ENCODE results near the gene PITX1. TPM values are rescaled to one million over a fixed set of nuclear protein-coding genes. Genes with fewer than 3 reads are reported as not detected.

The PITX1 gene
- polyA plus RNA-seq, 3 donors from 2014 or later, result not detected

DNA sequence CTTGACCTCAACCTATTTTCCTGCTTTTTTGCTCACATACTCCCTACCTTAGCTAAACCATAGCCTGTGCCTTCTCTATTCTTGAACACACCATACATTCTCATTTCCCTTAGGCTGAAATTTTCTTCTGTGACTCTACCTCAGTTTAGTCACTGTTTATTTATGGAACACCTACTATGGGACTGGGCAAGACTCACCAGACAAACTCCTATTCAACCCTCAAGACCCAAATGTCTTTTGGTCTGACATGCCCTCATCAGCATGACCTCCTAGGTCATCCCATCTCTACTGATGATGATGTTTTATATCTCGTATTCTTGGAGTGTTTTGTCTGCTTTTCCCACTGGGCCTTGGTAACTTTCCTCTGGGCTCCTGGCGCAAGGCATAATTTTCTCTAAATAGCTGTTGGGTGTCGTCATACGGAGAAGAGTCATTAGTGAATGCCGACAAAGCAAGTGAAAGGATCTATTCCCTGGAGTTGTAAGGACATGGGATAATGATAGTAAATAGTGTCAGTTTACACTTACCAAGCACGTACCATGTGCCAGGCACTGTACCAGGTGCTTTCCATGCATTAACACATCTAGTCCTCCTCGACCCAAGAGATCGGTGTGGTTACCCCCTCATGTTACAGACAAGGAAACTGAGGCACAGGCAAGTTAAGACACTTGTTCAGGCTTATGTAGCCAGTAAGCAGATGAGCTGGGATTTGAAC, 22.4 kb upstream of the PITX1 start:
- Mint-ChIP-seq H3K9me3 (no peaks in the 10 kb centered on the region), H3K4me3 (no peak overlapping the region), H3K4me1 (no peaks in the 10 kb centered on the region), H3K27me3 (ENCODE audit: low read depth in 3 of 3) (peaks cover 0 to 8% (median 4%) of the 10 kb centered on the region in 3 donors), H3K27ac (no peak overlapping the region), H3K36me3 (no peaks in the 10 kb centered on the region)
- no peak for DNase-seq

DNA sequence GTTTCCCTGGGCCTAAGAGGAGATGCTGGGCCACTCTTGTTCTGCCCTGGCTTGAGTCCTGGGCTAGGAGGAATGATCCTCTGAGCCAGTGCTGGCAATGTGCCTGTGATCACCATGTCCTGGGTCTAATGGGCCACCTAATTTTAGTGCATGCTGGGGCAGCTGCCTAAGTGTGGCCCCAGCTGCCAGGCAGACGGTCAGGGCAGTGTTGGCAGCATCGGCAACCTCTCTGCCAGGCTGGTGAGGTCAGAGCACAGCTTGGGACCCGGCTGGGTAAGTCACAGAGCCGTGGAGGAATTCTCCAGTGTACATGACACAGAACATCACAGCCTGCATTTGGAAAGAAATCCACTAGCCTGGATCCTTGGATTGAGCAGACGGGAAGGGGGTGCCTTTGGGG, 21.4 kb upstream of the PITX1 start:
- Mint-ChIP-seq H3K27me3 (ENCODE audit: low read depth in 3 of 3) (peaks cover 2 to 12% (median 6%) of the 10 kb centered on the region in 3 donors), H3K4me3 (no peak overlapping the region), H3K27ac (no peak overlapping the region), H3K4me1 (no peaks in the 10 kb centered on the region), H3K9me3 (peaks cover 0 to 1% (median 0%) of the 10 kb centered on the region in 6 donors), H3K36me3 (no peaks in the 10 kb centered on the region)
- no peak for DNase-seq

DNA sequence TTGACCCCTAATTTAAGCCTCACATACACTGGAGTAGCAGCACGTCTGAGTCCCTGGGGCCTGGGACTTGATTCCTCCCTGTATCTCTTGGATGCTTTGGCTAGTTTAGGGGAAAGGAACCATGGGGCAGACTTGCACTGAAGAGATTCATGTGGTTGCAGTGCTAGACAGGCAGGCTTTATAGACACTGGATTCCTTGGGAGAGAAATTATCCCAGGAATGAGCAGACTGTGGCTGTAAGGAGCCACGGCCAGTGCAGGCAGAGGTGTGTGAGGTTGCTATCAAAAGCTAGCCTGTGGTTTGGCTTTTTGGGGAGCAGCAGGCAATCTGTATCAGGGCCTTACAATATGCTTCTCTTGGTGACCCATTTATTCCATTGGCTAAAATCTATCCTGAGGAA, 20.5 kb upstream of the PITX1 start:
- Mint-ChIP-seq H3K27me3 (ENCODE audit: low read depth in 3 of 3) (peaks cover 2 to 13% (median 12%) of the 10 kb centered on the region in 3 donors), H3K9me3 (peaks cover 0 to 1% (median 0%) of the 10 kb centered on the region in 6 donors), H3K4me3 (no peak overlapping the region), H3K36me3 (no peaks in the 10 kb centered on the region), H3K27ac (no peak overlapping the region), H3K4me1 (no peaks in the 10 kb centered on the region)
- DNase-seq, result no peak

DNA sequence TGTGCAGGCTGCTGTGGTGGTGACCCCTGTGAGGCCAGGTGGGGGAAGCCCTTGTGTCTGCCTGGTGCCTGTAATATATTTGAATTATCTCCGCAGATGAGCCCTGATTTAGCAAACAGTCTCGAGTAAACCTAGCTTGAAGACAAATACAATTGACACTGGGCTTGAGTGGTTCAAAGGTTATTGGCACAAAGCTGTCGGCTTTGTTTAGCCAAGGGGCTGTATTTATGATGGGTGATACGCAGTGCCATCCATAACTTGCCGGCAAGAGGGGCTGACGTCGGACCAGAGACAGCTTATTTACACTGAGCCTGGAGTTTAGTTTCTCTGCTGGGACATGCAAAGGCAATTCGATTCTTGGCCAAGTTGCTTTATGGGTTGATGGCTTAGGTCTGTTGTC, 20.0 kb upstream of the PITX1 start:
- no peaks in the 10 kb centered on the region for H3K4me1 Mint-ChIP-seq
- H3K27me3 Mint-ChIP-seq (ENCODE audit: low read depth in 3 of 3), result peaks cover 2 to 14% (median 13%) of the 10 kb centered on the region in 3 donors
- H3K4me3 Mint-ChIP-seq, result no peak overlapping the region
- H3K27ac Mint-ChIP-seq, result no peak overlapping the region
- H3K36me3 Mint-ChIP-seq, result no peaks in the 10 kb centered on the region
- no peak for DNase-seq
- peaks cover 0 to 1% (median 0%) of the 10 kb centered on the region in 6 donors for H3K9me3 Mint-ChIP-seq

DNA sequence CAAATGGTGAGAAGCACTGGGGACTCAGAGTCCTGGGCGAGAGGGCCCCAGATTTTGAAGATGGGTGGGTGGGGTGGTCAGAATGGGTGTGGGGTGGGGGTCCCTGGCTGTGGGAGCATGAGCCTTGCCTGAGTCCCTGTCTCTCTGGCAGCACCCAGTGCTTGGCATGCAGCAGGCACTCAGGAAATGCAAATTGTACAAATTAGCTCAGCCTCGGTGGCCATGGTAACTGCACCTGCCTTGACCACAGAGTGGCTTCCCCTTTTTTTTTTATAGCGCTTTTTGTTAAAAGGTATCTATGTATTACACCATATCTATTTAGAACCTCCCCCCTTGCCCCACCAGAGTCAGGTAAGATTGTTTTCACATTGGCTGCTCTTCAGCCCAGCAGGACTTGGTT, 19.2 kb upstream of the PITX1 start:
- Mint-ChIP-seq H3K4me1 (no peaks in the 10 kb centered on the region), H3K4me3 (no peak overlapping the region), H3K27ac (no peak overlapping the region), H3K36me3 (no peaks in the 10 kb centered on the region), H3K27me3 (ENCODE audit: low read depth in 3 of 3) (peaks cover 6 to 14% (median 13%) of the 10 kb centered on the region in 3 donors), H3K9me3 (peaks cover 0 to 1% (median 0%) of the 10 kb centered on the region in 6 donors)
- DNase-seq, result no peak

DNA sequence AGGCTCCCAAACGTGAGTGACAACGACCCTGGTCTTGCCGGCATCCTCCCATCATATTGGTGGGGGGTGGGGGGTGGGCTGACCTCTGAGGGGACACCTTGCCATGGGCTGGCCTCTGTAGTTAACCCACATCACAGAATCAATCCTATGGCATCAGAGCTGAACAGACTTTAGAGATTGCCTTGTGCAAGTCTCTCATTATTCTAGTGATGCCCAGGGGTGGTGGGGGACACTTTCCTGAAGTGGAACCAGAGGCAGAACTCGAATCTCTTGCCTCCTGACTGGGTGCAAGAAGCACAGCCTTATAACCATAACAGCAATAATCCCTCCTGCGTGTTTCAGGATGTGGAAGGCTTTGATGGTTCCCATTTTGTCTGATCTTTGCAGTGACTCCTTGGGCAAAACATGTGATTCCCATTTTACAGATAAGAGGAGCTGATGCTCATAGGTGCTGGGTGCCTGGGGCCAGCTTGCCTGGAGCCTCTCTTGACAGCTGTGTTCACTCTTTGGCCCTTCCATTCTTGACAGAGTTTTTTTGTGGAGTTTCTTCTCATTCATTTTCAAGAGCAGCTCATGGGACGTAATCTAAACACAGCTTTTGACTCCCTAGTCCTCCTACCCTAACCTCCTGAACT, 18.6 kb upstream of the PITX1 start:
- Mint-ChIP-seq H3K9me3 (peaks cover 0 to 1% (median 0%) of the 10 kb centered on the region in 6 donors), H3K4me3 (no peak overlapping the region), H3K27ac (no peak overlapping the region), H3K4me1 (no peaks in the 10 kb centered on the region), H3K36me3 (no peaks in the 10 kb centered on the region), H3K27me3 (ENCODE audit: low read depth in 3 of 3) (peaks cover 8 to 18% (median 13%) of the 10 kb centered on the region in 3 donors)
- no peak for DNase-seq

DNA sequence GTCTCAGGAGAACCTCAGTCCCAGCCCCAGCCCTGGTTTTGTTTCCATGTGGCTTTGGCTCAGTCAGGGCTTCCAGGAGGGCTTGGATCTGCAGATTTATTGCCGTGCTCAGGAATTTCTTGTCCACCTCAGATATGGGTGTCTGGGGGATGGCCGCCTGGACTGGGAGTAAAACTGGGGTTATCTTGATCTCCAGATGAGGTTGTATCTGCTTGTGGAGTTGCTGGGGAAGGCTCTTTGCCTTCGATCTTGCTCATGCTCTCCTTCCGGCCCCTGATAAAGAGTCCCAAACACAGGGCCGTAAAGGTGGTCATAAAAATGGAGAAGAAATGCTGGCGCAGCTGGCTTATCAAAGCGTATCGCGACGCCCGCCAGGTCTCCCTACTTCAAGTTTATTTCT, 17.8 kb upstream of the PITX1 start:
- Mint-ChIP-seq H3K27ac (no peak overlapping the region), H3K9me3 (peaks cover 0 to 1% (median 0%) of the 10 kb centered on the region in 6 donors), H3K27me3 (ENCODE audit: low read depth in 3 of 3) (peaks cover 8 to 17% (median 13%) of the 10 kb centered on the region in 3 donors), H3K4me1 (no peaks in the 10 kb centered on the region), H3K4me3 (no peak overlapping the region), H3K36me3 (no peaks in the 10 kb centered on the region)
- DNase-seq, result no peak

DNA sequence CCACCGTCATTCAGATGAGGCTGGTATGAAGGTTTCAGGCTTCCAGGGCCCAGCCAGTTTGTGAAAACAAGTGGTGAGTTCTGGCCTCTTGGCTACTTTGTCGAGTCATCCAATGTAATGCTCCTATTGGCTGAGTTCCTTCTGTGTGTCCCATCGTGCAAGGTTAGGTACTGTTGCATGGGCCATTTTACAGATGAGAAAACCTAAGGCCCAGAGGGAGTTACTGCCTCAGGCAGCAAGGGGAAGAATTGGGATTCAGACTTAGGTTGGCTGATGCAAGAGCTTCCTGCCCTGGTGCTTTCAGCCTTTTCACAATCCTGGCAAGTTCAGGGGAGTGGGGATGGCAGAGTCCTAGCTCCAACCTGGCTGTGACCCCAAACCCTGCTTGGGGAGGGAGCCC, 17.4 kb upstream of the PITX1 start:
- Mint-ChIP-seq H3K9me3 (peaks cover 0 to 1% (median 0%) of the 10 kb centered on the region in 6 donors), H3K27me3 (ENCODE audit: low read depth in 3 of 3) (peaks cover 8 to 17% (median 13%) of the 10 kb centered on the region in 3 donors), H3K27ac (no peak overlapping the region), H3K4me1 (no peaks in the 10 kb centered on the region), H3K36me3 (no peaks in the 10 kb centered on the region), H3K4me3 (no peak overlapping the region)
- DNase-seq, result no peak

DNA sequence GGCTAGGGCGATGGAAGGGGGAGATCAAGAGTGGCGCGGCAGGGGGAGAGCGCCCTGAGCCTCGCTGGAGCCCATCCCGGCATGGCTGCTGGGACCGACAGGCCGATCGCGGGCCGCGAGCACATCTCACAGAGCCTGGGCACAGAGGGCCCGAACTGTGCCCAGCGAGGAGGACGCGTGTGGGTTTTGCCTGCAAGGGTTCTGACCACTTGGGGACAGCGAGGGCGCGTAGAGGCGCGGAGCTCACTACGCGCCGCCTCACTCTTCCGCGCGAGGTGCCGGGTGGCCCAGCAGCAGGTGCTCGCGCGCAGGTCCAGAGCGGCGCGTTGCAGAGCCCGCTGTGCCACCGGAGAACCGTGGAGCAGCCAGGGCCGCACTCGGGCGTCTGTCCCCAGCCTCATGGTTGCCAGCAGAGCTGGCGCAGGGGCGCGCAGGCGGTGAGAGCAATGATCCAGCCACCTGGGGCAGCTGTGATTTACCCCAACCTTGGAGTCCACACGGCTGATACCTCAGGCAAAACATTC, 16.3 kb upstream of the PITX1 start:
- Mint-ChIP-seq H3K4me3 (no peak overlapping the region), H3K27me3 (ENCODE audit: low read depth in 3 of 3) (peaks cover 8 to 14% (median 13%) of the 10 kb centered on the region in 3 donors), H3K4me1 (no peaks in the 10 kb centered on the region), H3K27ac (no peak overlapping the region), H3K36me3 (no peaks in the 10 kb centered on the region), H3K9me3 (peaks cover 0 to 1% (median 0%) of the 10 kb centered on the region in 6 donors)
- DNase-seq, result no peak

DNA sequence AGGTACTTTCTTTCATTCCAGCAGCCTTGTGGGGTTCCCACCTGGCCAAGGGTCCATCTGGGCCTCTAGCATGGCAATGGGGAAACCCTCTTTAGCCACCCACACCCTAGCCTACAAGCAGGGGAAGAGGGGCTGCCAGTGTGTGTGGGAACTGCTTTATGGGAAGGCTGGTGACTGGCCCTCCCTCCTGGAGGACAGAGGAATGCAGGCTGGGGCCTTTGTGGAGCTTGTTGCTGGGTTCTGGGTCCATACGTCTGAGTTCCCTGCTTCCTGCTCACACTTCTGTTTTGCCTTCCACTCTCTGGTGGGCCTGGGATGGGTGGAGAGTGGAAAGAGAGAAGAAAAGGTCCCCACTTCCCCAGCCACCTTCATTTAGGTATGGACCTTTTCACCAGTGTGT, 14.9 kb upstream of the PITX1 start:
- peaks cover 8 to 16% (median 15%) of the 10 kb centered on the region in 3 donors for H3K27me3 Mint-ChIP-seq (ENCODE audit: low read depth in 3 of 3)
- peaks cover 0 to 1% (median 0%) of the 10 kb centered on the region in 6 donors for H3K9me3 Mint-ChIP-seq
- no peaks in the 10 kb centered on the region for H3K36me3 Mint-ChIP-seq
- no peaks in the 10 kb centered on the region for H3K4me1 Mint-ChIP-seq
- H3K4me3 Mint-ChIP-seq, result no peak overlapping the region
- H3K27ac Mint-ChIP-seq, result no peak overlapping the region
- DNase-seq, result no peak

DNA sequence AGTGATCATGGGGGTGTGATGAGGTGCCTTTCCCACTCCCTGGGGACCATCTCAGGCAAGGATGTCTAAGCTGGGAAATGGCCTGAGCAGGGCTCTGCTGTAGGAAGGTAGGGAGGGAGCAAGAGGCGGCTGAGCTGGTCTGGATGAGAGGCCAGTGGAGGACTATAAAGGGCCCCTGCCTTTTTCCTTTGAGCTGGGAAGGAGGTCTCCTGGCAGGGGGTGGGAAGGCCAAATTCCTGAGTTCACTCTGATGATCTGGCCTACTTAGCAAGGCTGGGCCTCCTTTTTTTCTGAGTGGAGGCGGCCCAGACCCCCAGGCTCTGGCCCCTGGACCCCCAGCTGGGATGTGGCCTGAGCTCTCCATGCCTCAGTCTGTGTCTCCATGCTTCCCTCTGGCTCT, 14.3 kb upstream of the PITX1 start:
- no peak for DNase-seq
- Mint-ChIP-seq H3K9me3 (peaks cover 0 to 1% (median 0%) of the 10 kb centered on the region in 6 donors), H3K4me3 (no peak overlapping the region), H3K36me3 (no peaks in the 10 kb centered on the region), H3K27me3 (ENCODE audit: low read depth in 3 of 3) (peaks cover 8 to 16% (median 15%) of the 10 kb centered on the region in 3 donors), H3K4me1 (no peaks in the 10 kb centered on the region), H3K27ac (no peak overlapping the region)

DNA sequence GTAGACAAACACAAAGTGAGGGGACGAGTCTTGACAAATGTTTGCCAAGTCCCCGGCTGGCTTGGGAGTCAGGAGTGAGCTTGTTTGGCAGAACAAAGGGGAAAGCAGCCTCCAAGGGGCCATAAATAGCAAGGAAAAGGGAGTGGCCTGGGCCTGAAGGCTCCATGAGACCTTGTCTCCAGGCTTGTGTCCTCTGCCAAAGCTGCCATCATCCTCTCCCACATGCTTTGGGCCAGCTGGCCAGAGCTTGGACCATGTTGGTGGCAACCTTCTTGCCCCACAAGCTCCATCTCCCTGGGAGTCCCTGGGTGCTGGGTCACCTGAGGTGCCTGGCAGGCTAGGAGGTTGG, 13.3 kb upstream of the PITX1 start:
- no peaks in the 10 kb centered on the region for H3K36me3 Mint-ChIP-seq
- no peak for DNase-seq
- peaks cover 9 to 20% (median 18%) of the 10 kb centered on the region in 3 donors for H3K27me3 Mint-ChIP-seq (ENCODE audit: low read depth in 3 of 3)
- peaks cover 0 to 1% (median 0%) of the 10 kb centered on the region in 6 donors for H3K9me3 Mint-ChIP-seq
- H3K4me1 Mint-ChIP-seq, result no peaks in the 10 kb centered on the region
- H3K4me3 Mint-ChIP-seq, result no peak overlapping the region
- H3K27ac Mint-ChIP-seq, result no peak overlapping the region

DNA sequence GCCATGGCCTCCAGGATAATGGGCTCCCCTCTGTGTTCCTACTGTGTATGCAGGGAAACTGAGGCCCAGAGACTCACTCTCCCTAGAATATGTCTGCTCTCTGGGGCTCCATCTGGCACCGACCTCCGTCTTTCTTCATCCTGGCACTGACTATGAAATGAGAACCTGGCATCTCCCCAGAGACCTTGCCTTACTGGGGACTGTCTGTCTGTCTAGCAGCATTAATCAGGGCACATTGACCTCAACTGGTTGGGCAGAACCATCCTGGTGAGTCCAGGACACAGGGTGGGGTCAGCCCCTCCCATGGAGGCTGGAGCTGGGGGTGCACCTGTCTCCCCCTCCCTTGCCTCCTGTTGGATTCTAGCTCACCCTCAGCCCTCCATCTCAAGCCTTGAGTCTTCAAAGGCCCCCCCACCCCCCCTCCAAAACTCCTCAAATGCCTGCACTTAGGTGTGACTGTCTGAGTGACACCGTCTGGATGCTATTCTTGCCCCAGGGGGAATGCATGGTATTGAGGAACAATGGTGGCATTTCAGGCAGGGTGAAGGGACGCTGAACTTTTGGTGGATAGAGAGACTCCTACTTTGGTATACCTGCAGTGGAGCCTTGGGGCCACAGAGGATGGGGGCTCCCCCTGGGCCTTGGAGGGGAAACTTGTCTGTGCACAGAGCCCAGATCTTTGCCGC, 12.8 kb upstream of the PITX1 start:
- H3K4me3 Mint-ChIP-seq, result no peak overlapping the region
- no peaks in the 10 kb centered on the region for H3K36me3 Mint-ChIP-seq
- no peak overlapping the region for H3K27ac Mint-ChIP-seq
- peaks cover 0 to 1% (median 0%) of the 10 kb centered on the region in 6 donors for H3K9me3 Mint-ChIP-seq
- DNase-seq, result no peak
- H3K27me3 Mint-ChIP-seq (ENCODE audit: low read depth in 3 of 3), result peaks cover 12 to 18% (median 16%) of the 10 kb centered on the region in 3 donors
- H3K4me1 Mint-ChIP-seq, result no peaks in the 10 kb centered on the region

DNA sequence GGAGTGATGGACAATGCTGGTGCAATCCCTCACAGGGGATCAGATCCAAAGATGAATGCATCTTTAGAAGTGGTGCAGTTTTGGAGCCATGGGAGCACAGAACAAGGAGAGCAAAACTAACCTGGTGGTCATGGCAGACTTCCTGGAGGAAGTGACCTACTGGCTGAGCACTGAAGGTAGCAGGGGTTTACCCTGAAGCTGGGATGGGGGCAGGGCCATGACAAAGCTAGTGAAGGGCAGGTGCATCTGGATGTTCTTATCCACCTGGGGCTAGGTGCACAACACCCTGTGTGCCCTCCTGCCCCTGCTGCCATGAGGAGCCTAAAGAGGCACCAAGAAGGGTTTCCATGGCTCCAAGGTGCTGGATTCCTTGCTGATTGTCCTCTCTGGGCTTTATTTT, 11.5 kb upstream of the PITX1 start:
- DNase-seq, result no peak
- Mint-ChIP-seq H3K27ac (no peak overlapping the region), H3K4me1 (peaks cover 0 to 4% of the 10 kb centered on the region in 2 donors), H3K36me3 (no peaks in the 10 kb centered on the region), H3K4me3 (no peak overlapping the region), H3K27me3 (ENCODE audit: low read depth in 3 of 3) (peaks cover 14 to 18% (median 15%) of the 10 kb centered on the region in 3 donors), H3K9me3 (no peaks in the 10 kb centered on the region)
